Measurements from ENCODE around the gene PKNOX2. TPM values are rescaled to one million over a fixed set of nuclear protein-coding genes. Genes with fewer than 3 reads are reported as not detected.

Gene PKNOX2
- total and polyA plus RNA-seq, 2 of the 8 experiments (the other 6 are each of a cell fraction or from before 2014, with no cell fraction given), result 2.0 TPM

DNA sequence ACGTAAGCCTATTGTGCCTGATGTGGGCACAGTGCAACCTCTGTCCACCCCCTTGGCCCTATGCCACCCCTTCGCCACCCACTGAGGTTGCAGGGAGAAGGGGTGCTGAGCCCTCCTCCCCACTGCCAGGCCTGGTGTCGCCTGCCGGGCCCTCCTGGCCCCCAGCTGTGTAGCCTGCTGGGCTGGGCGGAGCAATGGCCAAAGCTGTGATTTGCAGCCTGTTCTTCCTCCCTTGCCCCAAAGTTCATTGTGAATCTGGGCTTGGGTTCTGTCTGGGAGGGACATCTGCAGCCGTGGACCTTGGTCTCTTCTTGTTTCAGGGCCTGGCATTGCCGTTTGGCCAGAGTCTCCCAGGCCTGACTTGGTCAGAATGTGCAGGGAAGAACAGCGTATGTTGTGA, 121.9 kb downstream of the PKNOX2 start (continued):
- TF ChIP-seq, protein P1, sequence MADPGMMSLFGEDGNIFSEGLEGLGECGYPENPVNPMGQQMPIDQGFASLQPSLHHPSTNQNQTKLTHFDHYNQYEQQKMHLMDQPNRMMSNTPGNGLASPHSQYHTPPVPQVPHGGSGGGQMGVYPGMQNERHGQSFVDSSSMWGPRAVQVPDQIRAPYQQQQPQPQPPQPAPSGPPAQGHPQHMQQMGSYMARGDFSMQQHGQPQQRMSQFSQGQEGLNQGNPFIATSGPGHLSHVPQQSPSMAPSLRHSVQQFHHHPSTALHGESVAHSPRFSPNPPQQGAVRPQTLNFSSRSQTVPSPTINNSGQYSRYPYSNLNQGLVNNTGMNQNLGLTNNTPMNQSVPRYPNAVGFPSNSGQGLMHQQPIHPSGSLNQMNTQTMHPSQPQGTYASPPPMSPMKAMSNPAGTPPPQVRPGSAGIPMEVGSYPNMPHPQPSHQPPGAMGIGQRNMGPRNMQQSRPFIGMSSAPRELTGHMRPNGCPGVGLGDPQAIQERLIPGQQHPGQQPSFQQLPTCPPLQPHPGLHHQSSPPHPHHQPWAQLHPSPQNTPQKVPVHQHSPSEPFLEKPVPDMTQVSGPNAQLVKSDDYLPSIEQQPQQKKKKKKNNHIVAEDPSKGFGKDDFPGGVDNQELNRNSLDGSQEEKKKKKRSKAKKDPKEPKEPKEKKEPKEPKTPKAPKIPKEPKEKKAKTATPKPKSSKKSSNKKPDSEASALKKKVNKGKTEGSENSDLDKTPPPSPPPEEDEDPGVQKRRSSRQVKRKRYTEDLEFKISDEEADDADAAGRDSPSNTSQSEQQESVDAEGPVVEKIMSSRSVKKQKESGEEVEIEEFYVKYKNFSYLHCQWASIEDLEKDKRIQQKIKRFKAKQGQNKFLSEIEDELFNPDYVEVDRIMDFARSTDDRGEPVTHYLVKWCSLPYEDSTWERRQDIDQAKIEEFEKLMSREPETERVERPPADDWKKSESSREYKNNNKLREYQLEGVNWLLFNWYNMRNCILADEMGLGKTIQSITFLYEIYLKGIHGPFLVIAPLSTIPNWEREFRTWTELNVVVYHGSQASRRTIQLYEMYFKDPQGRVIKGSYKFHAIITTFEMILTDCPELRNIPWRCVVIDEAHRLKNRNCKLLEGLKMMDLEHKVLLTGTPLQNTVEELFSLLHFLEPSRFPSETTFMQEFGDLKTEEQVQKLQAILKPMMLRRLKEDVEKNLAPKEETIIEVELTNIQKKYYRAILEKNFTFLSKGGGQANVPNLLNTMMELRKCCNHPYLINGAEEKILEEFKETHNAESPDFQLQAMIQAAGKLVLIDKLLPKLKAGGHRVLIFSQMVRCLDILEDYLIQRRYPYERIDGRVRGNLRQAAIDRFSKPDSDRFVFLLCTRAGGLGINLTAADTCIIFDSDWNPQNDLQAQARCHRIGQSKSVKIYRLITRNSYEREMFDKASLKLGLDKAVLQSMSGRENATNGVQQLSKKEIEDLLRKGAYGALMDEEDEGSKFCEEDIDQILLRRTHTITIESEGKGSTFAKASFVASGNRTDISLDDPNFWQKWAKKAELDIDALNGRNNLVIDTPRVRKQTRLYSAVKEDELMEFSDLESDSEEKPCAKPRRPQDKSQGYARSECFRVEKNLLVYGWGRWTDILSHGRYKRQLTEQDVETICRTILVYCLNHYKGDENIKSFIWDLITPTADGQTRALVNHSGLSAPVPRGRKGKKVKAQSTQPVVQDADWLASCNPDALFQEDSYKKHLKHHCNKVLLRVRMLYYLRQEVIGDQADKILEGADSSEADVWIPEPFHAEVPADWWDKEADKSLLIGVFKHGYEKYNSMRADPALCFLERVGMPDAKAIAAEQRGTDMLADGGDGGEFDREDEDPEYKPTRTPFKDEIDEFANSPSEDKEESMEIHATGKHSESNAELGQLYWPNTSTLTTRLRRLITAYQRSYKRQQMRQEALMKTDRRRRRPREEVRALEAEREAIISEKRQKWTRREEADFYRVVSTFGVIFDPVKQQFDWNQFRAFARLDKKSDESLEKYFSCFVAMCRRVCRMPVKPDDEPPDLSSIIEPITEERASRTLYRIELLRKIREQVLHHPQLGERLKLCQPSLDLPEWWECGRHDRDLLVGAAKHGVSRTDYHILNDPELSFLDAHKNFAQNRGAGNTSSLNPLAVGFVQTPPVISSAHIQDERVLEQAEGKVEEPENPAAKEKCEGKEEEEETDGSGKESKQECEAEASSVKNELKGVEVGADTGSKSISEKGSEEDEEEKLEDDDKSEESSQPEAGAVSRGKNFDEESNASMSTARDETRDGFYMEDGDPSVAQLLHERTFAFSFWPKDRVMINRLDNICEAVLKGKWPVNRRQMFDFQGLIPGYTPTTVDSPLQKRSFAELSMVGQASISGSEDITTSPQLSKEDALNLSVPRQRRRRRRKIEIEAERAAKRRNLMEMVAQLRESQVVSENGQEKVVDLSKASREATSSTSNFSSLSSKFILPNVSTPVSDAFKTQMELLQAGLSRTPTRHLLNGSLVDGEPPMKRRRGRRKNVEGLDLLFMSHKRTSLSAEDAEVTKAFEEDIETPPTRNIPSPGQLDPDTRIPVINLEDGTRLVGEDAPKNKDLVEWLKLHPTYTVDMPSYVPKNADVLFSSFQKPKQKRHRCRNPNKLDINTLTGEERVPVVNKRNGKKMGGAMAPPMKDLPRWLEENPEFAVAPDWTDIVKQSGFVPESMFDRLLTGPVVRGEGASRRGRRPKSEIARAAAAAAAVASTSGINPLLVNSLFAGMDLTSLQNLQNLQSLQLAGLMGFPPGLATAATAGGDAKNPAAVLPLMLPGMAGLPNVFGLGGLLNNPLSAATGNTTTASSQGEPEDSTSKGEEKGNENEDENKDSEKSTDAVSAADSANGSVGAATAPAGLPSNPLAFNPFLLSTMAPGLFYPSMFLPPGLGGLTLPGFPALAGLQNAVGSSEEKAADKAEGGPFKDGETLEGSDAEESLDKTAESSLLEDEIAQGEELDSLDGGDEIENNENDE (IDR thresholded peaks at IDR 0.05; ENCODE audit: insufficient replicate concordance, low read length), result no peak
- TF ChIP-seq SP1 (IDR thresholded peaks at IDR 0.05; ENCODE audit: low read depth, low read length), result no peak

Measured in H1 (cell line).